ENCODE data around the gene IDH3A. TPM values are rescaled to one million over a fixed set of nuclear protein-coding genes. Genes with fewer than 3 reads are reported as not detected.

IDH3A gene
- total RNA-seq, 4 donors from 2014 or later, result 55.1 to 155 (median 83.3) TPM

DNA sequence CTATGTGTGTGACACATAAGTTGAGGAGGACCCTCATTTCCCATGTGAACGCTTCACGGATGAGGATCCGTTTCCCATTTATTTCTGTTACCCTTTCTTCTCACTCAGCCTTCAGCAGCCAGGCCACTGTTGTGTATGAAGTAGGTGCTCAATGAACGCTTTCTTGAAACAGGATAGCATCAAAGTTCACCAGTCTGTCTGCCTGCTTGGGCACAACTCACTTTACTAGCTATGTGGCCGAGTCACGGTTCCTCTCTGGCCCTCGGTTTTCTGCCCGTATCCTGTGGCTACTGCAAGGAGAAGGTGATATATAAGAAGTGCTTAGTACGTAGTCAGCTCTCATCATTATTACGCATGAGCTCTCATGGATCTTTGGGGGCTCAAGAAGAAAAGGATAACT lies 62.8 kb downstream of the IDH3A start:
- 91 to 93% methylated on average over 10 of the region's 10 CpGs for whole genome bisulfite sequencing, 2 donors
- no peak for DNase-seq
- Histone ChIP-seq H3K27ac (no peak overlapping the region), H3K9me3 (no peaks in the 10 kb centered on the region), H3K36me3 (no peaks in the 10 kb centered on the region), H3K27me3 (no peaks in the 10 kb centered on the region), H3K4me3 (replicated peaks in 1 of 3) (no peak overlapping the region), H3K4me1 (peaks cover 12 to 34% of the 10 kb centered on the region in 2 donors)
- no peak for TF ChIP-seq POLR2A (IDR thresholded peaks at IDR 0.05)
- TF ChIP-seq, protein P1, sequence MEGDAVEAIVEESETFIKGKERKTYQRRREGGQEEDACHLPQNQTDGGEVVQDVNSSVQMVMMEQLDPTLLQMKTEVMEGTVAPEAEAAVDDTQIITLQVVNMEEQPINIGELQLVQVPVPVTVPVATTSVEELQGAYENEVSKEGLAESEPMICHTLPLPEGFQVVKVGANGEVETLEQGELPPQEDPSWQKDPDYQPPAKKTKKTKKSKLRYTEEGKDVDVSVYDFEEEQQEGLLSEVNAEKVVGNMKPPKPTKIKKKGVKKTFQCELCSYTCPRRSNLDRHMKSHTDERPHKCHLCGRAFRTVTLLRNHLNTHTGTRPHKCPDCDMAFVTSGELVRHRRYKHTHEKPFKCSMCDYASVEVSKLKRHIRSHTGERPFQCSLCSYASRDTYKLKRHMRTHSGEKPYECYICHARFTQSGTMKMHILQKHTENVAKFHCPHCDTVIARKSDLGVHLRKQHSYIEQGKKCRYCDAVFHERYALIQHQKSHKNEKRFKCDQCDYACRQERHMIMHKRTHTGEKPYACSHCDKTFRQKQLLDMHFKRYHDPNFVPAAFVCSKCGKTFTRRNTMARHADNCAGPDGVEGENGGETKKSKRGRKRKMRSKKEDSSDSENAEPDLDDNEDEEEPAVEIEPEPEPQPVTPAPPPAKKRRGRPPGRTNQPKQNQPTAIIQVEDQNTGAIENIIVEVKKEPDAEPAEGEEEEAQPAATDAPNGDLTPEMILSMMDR (IDR thresholded peaks at IDR 0.05), result no peak
- intact Hi-C loops (cut with DNase I), result no loop called here

DNA sequence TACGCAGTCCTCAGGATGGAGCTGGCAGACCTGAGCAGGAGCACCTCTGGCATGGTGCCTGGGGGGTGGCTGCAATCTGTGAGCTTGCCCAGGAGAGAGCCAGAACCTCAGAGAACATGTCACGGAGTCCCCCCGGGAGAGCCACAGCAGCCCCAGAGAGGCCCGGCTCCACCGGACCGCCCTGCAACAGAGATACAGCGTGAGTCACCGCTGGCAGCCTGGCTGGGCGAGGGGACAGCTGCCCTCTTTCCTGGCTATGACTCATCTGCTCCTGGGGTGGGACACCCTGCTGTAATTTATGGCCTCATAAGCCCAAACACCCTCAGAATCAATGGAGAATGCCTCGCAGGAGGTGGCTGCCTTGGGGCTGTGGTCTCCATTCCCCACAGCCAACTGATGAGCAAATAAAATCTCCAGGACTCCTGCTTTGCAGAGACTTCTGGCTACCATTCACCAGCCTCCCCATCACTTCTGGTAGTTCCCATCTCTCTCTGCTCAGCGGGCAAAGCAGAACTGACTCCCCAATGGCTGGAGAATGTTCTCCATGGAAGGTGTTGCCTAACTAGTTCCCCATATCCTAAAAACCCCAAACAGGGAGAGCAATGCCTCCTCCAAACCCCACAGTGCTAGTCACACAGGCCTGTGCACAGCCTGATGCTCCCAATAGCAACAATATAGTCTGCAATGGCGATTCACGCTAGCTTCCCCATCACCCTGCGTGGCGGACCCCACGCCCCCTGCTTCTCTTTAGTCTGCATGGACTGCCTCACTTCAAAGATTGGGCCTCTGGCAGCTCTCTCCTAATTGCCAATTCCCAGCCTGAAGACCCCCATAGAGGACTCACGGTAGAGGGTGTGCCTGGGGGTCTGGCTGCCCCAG lies 63.6 kb downstream of the IDH3A start:
- H3K27ac ChIP-seq, result no peak overlapping the region

DNA sequence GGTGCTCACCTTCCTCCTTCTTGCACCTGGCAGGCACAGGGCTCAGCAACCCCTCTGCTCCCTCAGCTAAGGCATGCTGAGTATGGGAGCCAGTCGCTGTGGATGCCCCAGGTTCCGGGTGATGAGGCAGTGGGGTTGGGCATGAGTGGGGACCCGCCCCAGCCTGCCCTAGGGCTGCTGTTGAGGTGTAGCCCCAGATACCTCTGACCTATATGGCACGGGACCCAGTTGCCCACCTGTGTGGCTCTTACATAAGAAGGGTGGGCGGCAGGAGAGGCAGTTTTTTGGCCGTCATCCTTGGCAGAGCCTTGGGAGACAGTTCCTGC lies 64.2 kb downstream of the IDH3A start:
- TF ChIP-seq, protein P1 (IDR thresholded peaks at IDR 0.05), result no peak
- no peak for TF ChIP-seq POLR2A (IDR thresholded peaks at IDR 0.05)
- intact Hi-C loops (cut with DNase I), result no loop called here
- Histone ChIP-seq H3K9me3 (no peaks in the 10 kb centered on the region), H3K36me3 (no peaks in the 10 kb centered on the region), H3K4me1 (peaks cover 12 to 36% of the 10 kb centered on the region in 2 donors), H3K27me3 (no peaks in the 10 kb centered on the region), H3K4me3 (replicated peaks in 1 of 3) (no peak overlapping the region), H3K27ac (no peak overlapping the region)
- DNase-seq, result no peak
- WGBS, 2 donors, result 82 to 91% methylated on average over 4 to 6 of the region's 6 CpGs

More for the DNA sequence above, 63.6 kb downstream of the IDH3A start:
- DNase-seq, result no peak
- Histone ChIP-seq H3K27me3 (no peaks in the 10 kb centered on the region), H3K36me3 (no peaks in the 10 kb centered on the region), H3K4me3 (replicated peaks in 1 of 3) (no peak overlapping the region), H3K9me3 (no peaks in the 10 kb centered on the region), H3K4me1 (peaks cover 12 to 36% of the 10 kb centered on the region in 2 donors)
- no peak for TF ChIP-seq POLR2A (IDR thresholded peaks at IDR 0.05)
- TF ChIP-seq, protein P1 (IDR thresholded peaks at IDR 0.05), result no peak
- intact Hi-C loops (cut with DNase I), result no loop called here
- 68 to 78% methylated on average over 16 to 17 of the region's 17 CpGs for WGBS, 2 donors

DNA sequence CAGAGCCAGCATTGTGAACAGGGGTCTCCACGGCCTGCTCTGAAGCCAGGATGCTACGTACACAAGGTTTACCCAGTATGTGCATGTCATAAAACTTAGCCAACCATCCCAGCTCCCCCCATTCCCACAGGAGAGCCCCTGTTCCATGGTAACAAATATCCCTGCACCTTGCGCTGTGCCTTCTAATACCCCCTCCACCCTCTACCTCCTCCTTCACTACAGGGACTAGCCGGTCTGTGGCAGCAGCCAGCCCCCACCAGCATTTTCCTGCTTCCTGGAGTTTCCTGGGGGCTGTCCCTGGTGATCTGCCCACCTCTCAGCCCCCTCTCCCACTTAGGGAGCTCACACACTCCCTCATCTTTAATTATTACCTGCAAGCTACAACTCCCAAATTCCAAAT lies 64.8 kb downstream of the IDH3A start:
- no peak overlapping the region for H3K27ac ChIP-seq
- intact Hi-C loops (cut with DNase I), result no loop called here
- H3K36me3 ChIP-seq, result no peaks in the 10 kb centered on the region
- no peaks in the 10 kb centered on the region for H3K27me3 ChIP-seq
- no peak for DNase-seq
- no peak overlapping the region for H3K4me3 ChIP-seq (replicated peaks in 1 of 3)
- peaks cover 12 to 36% of the 10 kb centered on the region in 2 donors for H3K4me1 ChIP-seq
- TF ChIP-seq, protein P1 (IDR thresholded peaks at IDR 0.05), result no peak
- no peak for TF ChIP-seq POLR2A (IDR thresholded peaks at IDR 0.05)
- H3K9me3 ChIP-seq, result no peaks in the 10 kb centered on the region
- 86 to 90% methylated on average over 4 of the region's 4 CpGs for WGBS, 2 donors

Data from thyroid gland (tissue), 4 donors.